ENCODE results near the gene PRRT2.

- TF ChIP-seq CTCF (IDR thresholded peaks at IDR 0.05) = no peak
- no peak for TF ChIP-seq POLR2AphosphoS5 (IDR thresholded peaks at IDR 0.05)
- no peak for TF ChIP-seq POLR2A (IDR thresholded peaks at IDR 0.05)
- no peak for TF ChIP-seq EP300 (IDR thresholded peaks at IDR 0.05)
These were observed 24.6 kb downstream of the PRRT2 start for GRCh38 chr16:29836623-29837022.
